GM12874 (cell line): ENCODE data around the gene OCSTAMP.

Experiments used
- TF ChIP-seq, protein P1 (sequence below): IDR thresholded peaks from 2 replicates; pipeline ENCODE4 v1.5.1; 2011; ENCODE audit warnings: low read depth, mild to moderate bottlenecking, control low read depth, low read length, moderate library complexity; ENCODE audit not compliant: insufficient read depth

The OCSTAMP gene

DNA sequence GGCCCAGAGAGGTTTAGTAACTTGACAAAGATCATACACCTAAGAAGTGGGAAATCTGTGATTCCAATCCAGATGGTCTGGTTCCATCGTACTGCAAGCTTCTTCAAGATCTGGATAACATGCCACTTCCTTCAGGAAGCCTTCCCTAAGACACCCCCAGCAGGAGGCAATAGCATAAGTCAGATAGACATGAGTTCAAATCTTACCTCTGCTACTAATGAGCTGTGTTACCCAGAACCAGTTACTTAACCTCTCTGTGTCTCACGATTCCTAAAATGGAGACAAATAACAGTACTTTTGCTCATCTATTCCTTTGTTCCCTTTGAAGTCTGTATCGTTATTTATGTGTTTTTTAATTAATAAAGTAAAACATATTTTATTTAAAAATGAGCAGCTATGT, 22.3 kb upstream of the OCSTAMP start:
- TF ChIP-seq, protein P1, sequence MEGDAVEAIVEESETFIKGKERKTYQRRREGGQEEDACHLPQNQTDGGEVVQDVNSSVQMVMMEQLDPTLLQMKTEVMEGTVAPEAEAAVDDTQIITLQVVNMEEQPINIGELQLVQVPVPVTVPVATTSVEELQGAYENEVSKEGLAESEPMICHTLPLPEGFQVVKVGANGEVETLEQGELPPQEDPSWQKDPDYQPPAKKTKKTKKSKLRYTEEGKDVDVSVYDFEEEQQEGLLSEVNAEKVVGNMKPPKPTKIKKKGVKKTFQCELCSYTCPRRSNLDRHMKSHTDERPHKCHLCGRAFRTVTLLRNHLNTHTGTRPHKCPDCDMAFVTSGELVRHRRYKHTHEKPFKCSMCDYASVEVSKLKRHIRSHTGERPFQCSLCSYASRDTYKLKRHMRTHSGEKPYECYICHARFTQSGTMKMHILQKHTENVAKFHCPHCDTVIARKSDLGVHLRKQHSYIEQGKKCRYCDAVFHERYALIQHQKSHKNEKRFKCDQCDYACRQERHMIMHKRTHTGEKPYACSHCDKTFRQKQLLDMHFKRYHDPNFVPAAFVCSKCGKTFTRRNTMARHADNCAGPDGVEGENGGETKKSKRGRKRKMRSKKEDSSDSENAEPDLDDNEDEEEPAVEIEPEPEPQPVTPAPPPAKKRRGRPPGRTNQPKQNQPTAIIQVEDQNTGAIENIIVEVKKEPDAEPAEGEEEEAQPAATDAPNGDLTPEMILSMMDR, result no peak

DNA sequence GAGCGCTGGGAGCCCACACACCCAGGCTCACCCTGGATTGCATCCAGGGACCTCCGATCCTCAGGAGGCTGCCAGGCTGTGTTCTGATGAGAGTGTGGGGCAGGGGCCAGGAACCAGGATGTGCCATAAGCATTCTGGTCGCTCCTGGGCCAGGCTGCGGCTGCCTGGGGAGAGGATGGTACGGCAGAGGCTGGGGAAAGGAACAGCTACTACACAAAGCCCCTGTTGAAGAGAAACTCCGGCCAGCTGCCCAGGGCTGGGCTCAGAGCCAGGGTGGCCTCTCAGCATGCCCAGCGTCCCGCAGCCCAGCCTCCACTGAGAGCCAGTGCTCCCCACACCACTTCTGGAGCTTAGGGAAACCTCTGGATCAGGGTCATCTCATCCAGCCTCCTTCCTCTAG, 21.7 kb upstream of the OCSTAMP start:
- TF ChIP-seq, protein P1, result no peak

DNA sequence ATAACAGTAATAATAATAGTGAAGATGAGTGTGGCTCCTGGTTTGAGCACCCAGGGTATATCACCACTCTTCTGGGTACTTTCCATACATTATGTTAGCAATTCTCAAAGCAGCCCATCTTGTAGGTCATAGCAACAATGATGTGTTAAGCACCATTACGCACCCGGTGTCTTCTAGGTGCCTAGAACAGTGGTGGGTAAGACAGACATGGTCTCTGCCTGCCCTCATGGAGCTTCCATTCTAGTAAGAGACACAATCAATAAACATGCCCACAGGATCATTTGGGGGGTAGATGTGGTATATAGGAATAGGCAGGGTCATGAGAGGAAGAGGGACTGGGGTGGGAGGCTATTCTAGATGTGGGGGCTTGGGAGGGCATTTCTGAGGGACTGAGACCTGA, 21.0 kb upstream of the OCSTAMP start:
- TF ChIP-seq, protein P1, result no peak

DNA sequence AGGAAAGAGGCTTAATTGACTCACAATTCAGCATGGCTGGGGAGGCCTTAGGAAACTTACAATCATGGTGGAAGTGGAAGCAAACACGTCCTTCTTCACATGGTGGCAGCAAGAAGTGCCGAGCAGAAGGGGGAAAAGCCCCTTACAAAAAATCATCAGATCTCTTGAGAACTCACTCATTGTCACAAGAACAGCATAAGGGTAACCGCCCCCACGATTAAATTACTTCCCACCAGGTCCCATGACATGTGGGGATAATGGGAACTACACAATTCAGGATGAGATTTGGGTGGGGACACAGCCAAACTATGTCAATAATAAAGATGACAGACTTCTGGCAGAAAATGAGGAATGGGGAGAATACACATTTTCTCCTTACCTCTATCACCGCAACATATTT, 20.5 kb upstream of the OCSTAMP start:
- TF ChIP-seq, protein P1, result no peak

DNA sequence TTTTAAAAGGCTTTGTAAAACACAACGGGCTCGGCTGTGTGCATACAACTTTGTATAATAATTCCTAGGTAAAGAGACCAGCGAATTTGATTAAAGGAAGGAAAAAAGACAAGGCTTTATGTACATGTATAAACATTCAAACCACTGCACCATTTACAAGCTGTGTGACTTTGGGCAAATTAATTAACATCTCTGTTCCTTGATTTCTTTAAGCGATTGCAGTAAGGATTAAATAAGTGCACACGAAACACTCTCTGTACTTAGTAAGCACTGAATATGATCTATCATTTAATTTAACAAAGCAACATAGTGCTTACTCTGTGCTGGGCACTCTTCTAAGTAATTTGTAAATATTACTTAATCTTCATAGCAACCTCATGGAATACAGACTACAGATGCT, 19.5 kb upstream of the OCSTAMP start:
- TF ChIP-seq, protein P1, result no peak

DNA sequence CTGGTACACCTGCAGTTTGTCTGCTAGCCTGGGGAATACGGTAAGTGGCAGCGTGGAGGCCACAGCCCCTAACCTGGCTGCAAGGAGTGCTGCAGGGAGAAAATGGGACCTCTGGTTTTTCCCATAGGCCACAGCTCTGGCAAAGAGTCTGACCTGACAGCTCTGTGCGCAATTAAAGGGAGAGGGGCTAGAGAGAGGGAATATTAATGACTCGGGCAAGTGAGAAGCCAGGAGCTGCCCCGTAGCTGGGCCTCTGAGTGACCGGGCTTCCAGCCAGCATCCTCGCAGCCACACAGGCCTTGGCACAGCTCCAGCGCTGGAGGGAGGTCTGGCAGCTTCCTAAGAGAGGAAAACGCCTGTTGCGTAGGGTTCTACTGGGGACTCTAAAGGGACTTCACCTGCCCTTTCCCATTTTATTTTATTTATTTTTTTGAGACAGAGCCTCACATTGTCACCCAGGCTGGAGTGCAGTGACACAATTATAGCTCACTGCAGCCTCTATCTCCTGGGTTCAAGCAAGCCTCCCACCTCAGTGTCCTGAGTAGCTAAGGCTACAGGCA, 18.2 kb upstream of the OCSTAMP start:
- TF ChIP-seq, protein P1, result no peak

DNA sequence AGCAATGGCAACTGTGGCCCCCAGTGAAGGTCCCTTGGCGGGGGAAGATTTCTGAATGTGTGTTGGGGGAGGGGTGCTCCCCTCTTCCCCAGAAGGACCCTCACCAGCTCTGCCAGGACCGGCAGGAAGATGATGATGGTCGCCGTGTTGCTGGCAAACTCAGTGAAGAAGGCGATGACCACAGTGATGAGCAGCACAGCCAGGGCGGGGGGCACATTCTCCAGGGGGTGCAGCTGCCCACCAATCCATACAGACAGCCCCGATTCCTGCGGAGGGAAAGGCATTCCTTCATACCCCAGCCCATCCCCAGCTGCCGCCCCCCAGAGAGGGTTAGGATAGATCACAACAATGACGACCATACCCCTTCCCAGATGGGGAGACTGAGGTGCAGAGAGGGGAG, 15.7 kb upstream of the OCSTAMP start:
- TF ChIP-seq, protein P1, result no peak
